Liver (tissue), 3 donors: ENCODE data around the gene MAPT.

Experiments used
- ATF3 ChIP-seq: IDR thresholded peaks from 2 replicates; pipeline ENCODE4 v1.6.1; 2016; ENCODE audit warnings: antibody characterized with exemption
- JUND ChIP-seq, 2 donors: IDR thresholded peaks; 2 replicates each; pipeline ENCODE4 v1.6.1; 2016; ENCODE audit warnings: antibody characterized with exemption in 2 of 2
- RAD21 ChIP-seq, 2 donors: IDR thresholded peaks; 2 replicates each; pipeline ENCODE4 v1.6.1; 2016; ENCODE audit warnings: antibody characterized with exemption in 2 of 2, mild to moderate bottlenecking in 2 of 2
- RXRA ChIP-seq, 2 donors: IDR thresholded peaks; 2 replicates each; pipeline ENCODE4 v1.6.1; 2017 to 2018; ENCODE audit warnings: antibody characterized with exemption in 2 of 2, mild to moderate bottlenecking in 1 of 2
- SP1 ChIP-seq: IDR thresholded peaks from 2 replicates; pipeline ENCODE4 v1.6.1; 2018; ENCODE audit warnings: antibody characterized with exemption, mild to moderate bottlenecking
- TAF1 ChIP-seq: conservative IDR thresholded peaks from 2 replicates; pipeline ENCODE4 v1.6.1; 2016; ENCODE audit warnings: antibody characterized with exemption, mild to moderate bottlenecking
- YY1 ChIP-seq: IDR thresholded peaks from 2 replicates; pipeline ENCODE4 v1.6.1; 2016; ENCODE audit warnings: antibody characterized with exemption, mild to moderate bottlenecking
- TF ChIP-seq, protein P1 (sequence below): fragments of 150-350 bp; IDR thresholded peaks from 2 replicates; pipeline ENCODE4 v1.5.1; 2017; ENCODE audit warnings: improper control_type of control experiment, low read depth, low read length; ENCODE audit not compliant: missing input control
- TF ChIP-seq, protein P2 (sequence below): IDR thresholded peaks from 2 replicates; pipeline ENCODE4 v1.6.1; 2016; ENCODE audit warnings: antibody characterized with exemption, mild to moderate bottlenecking
- donor health status: healthy.
- donor health status: healthy.

DNA sequence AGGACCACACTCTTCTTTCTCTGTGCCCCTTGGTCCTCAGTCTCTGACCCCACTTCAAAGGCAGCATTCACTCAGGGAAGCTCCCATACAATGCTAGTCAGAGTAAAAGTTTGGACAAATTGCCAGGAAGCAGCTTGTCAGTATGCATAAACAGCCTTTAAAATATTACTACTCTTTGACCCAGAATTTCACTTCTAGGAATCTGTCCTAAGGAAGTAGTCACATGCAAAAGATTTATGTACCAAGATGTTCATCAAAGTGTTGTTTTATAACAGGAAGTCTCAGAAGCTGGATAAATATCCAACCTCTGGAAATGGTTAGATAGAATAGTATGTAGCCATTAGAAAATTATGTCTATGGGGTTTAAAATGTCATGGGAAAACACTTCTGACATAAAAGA is 31.0 kb downstream of the MAPT start:
- TF ChIP-seq, protein P1, sequence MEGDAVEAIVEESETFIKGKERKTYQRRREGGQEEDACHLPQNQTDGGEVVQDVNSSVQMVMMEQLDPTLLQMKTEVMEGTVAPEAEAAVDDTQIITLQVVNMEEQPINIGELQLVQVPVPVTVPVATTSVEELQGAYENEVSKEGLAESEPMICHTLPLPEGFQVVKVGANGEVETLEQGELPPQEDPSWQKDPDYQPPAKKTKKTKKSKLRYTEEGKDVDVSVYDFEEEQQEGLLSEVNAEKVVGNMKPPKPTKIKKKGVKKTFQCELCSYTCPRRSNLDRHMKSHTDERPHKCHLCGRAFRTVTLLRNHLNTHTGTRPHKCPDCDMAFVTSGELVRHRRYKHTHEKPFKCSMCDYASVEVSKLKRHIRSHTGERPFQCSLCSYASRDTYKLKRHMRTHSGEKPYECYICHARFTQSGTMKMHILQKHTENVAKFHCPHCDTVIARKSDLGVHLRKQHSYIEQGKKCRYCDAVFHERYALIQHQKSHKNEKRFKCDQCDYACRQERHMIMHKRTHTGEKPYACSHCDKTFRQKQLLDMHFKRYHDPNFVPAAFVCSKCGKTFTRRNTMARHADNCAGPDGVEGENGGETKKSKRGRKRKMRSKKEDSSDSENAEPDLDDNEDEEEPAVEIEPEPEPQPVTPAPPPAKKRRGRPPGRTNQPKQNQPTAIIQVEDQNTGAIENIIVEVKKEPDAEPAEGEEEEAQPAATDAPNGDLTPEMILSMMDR: no peak
- TF ChIP-seq JUND (IDR thresholded peaks at IDR 0.05) (no peak), RXRA (IDR thresholded peaks at IDR 0.05) (no peak), ATF3 (no peak), SP1 (no peak), YY1 (no peak), RAD21 (IDR thresholded peaks at IDR 0.05) (no peak), TAF1 (no peak)
- TF ChIP-seq, protein P2, sequence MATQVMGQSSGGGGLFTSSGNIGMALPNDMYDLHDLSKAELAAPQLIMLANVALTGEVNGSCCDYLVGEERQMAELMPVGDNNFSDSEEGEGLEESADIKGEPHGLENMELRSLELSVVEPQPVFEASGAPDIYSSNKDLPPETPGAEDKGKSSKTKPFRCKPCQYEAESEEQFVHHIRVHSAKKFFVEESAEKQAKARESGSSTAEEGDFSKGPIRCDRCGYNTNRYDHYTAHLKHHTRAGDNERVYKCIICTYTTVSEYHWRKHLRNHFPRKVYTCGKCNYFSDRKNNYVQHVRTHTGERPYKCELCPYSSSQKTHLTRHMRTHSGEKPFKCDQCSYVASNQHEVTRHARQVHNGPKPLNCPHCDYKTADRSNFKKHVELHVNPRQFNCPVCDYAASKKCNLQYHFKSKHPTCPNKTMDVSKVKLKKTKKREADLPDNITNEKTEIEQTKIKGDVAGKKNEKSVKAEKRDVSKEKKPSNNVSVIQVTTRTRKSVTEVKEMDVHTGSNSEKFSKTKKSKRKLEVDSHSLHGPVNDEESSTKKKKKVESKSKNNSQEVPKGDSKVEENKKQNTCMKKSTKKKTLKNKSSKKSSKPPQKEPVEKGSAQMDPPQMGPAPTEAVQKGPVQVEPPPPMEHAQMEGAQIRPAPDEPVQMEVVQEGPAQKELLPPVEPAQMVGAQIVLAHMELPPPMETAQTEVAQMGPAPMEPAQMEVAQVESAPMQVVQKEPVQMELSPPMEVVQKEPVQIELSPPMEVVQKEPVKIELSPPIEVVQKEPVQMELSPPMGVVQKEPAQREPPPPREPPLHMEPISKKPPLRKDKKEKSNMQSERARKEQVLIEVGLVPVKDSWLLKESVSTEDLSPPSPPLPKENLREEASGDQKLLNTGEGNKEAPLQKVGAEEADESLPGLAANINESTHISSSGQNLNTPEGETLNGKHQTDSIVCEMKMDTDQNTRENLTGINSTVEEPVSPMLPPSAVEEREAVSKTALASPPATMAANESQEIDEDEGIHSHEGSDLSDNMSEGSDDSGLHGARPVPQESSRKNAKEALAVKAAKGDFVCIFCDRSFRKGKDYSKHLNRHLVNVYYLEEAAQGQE: no peak
